DOHH2 (cell line): ENCODE measurements around the gene PTGIS.

Experiments used
- CTCF ChIP-seq: fragments of 200-600 bp; sonication (generic); IDR thresholded peaks from one replicate; pipeline ENCODE4 v1.5.1; 2014; ENCODE audit warnings: antibody characterized with exemption, mild to moderate bottlenecking, low read depth, low read length; ENCODE audit not compliant: poor library complexity, severe bottlenecking
- EZH2phosphoT487 ChIP-seq: fragments of 200-600 bp; sonication (generic); IDR thresholded peaks from 2 replicates; pipeline ENCODE4 v1.6.1; 2017; ENCODE audit warnings: borderline replicate concordance, mild to moderate bottlenecking, antibody characterized with exemption, low read length, moderate library complexity, mixed read lengths

DNA sequence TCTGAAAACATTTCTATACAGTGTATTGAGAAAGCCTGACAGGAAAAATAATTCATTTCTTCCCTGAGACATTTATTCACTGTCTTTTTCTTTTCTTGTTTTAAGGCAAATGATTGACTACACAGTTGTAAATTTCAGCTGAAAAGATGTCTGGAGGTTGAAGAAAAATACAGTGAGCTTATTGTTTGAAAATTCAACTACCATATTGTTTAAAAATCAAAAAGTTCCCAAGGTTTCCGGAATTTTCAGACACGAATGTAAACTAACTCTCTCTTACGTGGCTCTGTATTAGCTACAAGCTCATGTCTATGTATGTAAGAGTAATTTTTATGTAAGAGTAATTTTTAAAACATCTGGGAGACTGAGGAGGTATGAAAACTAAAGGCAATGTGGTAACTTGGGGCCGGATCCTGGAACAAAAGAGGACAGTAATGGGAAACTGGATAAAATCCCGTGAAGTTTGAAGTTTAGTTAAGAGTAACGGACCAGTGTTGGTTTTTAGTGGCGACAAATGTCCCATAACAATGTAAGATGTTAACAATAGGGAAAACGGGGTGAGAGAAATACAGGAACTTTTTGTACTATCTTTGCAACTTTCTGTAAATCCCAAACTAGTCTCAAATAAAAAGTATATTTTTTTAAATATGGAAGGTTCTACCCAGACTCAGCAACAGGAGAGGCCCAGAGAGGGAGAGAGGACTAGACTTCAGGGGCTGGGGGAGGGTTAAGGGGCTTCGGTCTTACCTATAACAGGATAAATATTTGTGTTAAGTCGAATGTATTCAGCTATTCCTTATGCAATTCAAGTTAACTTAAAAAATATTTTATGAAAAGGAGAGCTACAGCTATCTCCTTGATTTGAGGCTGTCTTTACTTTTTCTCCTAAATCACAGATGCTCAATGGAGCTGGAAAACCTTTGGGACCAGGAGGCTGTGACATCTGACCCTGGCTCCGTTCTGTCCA lies 1.3 kb downstream of the PTGIS start:
- TF ChIP-seq CTCF (no peak), EZH2phosphoT487 (no peak)
